CD4-positive, alpha-beta T cell (primary cell): Measurements from ENCODE around the gene ADGRD1. TPM values are rescaled to one million over a fixed set of nuclear protein-coding genes. Genes with fewer than 3 reads are reported as not detected.

ENCODE experiments used
- ATAC-seq: fragments of 200-7000 bp; cut with Tn5 transposase; one replicate; pipeline ENCODE4 v1.10.0; 2022; ENCODE audit warnings: mild to moderate bottlenecking; ENCODE audit not compliant: poor library complexity
- CTCF ChIA-PET: fragments of 350-600 bp; sonication (Branson Sonifier 250); formaldehyde crosslinking; loops from one replicate; lab custom pipeline; 2021; ENCODE audit warnings: antibody characterized with exemption, inconsistent platforms; lab: Charles Lee
- POLR2A ChIA-PET: fragments of 350-600 bp; sonication (Branson Sonifier 250); formaldehyde crosslinking; loops from one replicate; lab custom pipeline; 2021; ENCODE audit warnings: antibody characterized with exemption, inconsistent platforms; lab: Charles Lee
- DNase-seq, 14 experiments: peaks; one replicate each; pipeline ENCODE4 v3.0.0-alpha.2; 2013 to 2020; ENCODE audit warnings: mixed read lengths in 2 of 14
- H3K27ac ChIP-seq, 2 donors: one replicate each; pipeline versions ENCODE4 v1.5.1 to v1.7.0; 2013; ENCODE audit warnings: low read length in 2 of 2, low read depth in 1 of 2, mild to moderate bottlenecking in 1 of 2
- H3K27me3 ChIP-seq, 2 experiments: 1 replicate in 1 of 2; 2 replicates in 1 of 2; pipeline versions ENCODE4 v1.6.1 to v1.7.0; 2013; ENCODE audit warnings: low read length in 2 of 2, control low read depth in 1 of 2, mild to moderate bottlenecking in 1 of 2, moderate library complexity in 1 of 2; ENCODE audit not compliant: insufficient read depth in 2 of 2, control insufficient read depth in 1 of 2
- H3K36me3 ChIP-seq: one replicate; pipeline ENCODE4 v1.6.1; 2013; ENCODE audit warnings: low read length, control low read depth; ENCODE audit not compliant: insufficient read depth
- H3K4me1 ChIP-seq: one replicate; pipeline ENCODE4 v1.6.1; 2013; ENCODE audit warnings: low read length, control low read depth; ENCODE audit not compliant: insufficient read depth
- H3K4me3 ChIP-seq: one replicate; pipeline ENCODE4 v1.5.1; 2013; ENCODE audit warnings: mild to moderate bottlenecking, low read length, moderate library complexity
- H3K9me3 ChIP-seq, 2 experiments: 1 replicate in 1 of 2; 2 replicates in 1 of 2; pipeline versions ENCODE4 v1.6.1 to v1.7.0; 2013; ENCODE audit warnings: low read length in 2 of 2, mild to moderate bottlenecking in 2 of 2, control low read depth in 1 of 2, moderate library complexity in 1 of 2; ENCODE audit not compliant: control insufficient read depth in 1 of 2, insufficient read depth in 1 of 2
- H3K27ac Mint-ChIP-seq: one replicate; pipeline ENCODE4 v1.8.0; 2020; ENCODE audit warnings: mixed read lengths
- H3K27me3 Mint-ChIP-seq: one replicate; pipeline ENCODE4 v1.8.0; 2021; ENCODE audit warnings: mixed read lengths
- H3K36me3 Mint-ChIP-seq: one replicate; pipeline ENCODE4 v1.8.0; 2021; ENCODE audit warnings: low read depth, mixed read lengths
- H3K4me1 Mint-ChIP-seq: one replicate; pipeline ENCODE4 v1.8.0; 2021; ENCODE audit warnings: low read depth, mixed read lengths
- H3K4me3 Mint-ChIP-seq: one replicate; pipeline ENCODE4 v1.8.0; 2020; ENCODE audit warnings: mild to moderate bottlenecking, mixed read lengths
- H3K9me3 Mint-ChIP-seq: one replicate; pipeline ENCODE4 v1.8.0; 2020; ENCODE audit warnings: mixed read lengths
- CTCF ChIP-seq: fragments of 200-600 bp; IDR thresholded peaks from one replicate; pipeline ENCODE4 v1.8.0; 2022; ENCODE audit warnings: antibody characterized with exemption, mild to moderate bottlenecking
- intact Hi-C, 2 experiments: fragments of 100-400 bp; cut with DNase I in 1 of 2; cut with micrococcal nuclease in 1 of 2; formaldehyde crosslinking; loops; one replicate each; pipeline versions ENCODE4 v1.15.1 to v1.9.0; 2023 to 2025; cut with DNase I, micrococcal nuclease
- total RNA-seq, 174 experiments: library from RNA in 2 of 174; stranded (reverse) in 2 of 174; gene quantifications; one replicate each; pipeline ENCODE4 v1.2.3 and lab custom pipeline; 2021 to 2026

Gene ADGRD1
- total RNA-seq, 2 experiments from 2014 or later: 0.22 TPM; not detected in 1

- H3K9me3 ChIP-seq: peaks cover 0 to 11% of the 10 kb centered on the region in 2 experiments
- H3K4me1 ChIP-seq: peaks cover 22% of the 10 kb centered on the region
- POLR2A ChIA-PET: no interaction called here
- CTCF ChIA-PET: interaction anchor here (0.6 to 3.9 kb wide), 10 partner anchors 8 to 823 kb away, joined by 3 to 35 read pairs (median 4); no protein-coding TSS in a partner anchor
- Mint-ChIP-seq H3K9me3 (peaks cover under 1% of the 10 kb centered on the region), H3K36me3 (no peaks in the 10 kb centered on the region), H3K4me3 (peak overlapping the region; percentile 56), H3K27ac (peak overlapping the region; percentile 71), H3K4me1 (peaks cover 16% of the 10 kb centered on the region), H3K27me3 (no peaks in the 10 kb centered on the region)
- no peak overlapping the region for H3K4me3 ChIP-seq
- DNase-seq: peak; percentile 72 to 86 (median 78)
- peak; percentile 85 for TF ChIP-seq CTCF
- intact Hi-C loops: loop anchor here (1.0 to 10.0 kb wide), 5 partner anchors 28 to 898 kb away; no protein-coding TSS in a partner anchor
- H3K27ac ChIP-seq: no peak overlapping the region
- H3K36me3 ChIP-seq: no peaks in the 10 kb centered on the region
- peaks cover 0 to 4% of the 10 kb centered on the region in 2 experiments for H3K27me3 ChIP-seq
- ATAC-seq: peak; percentile 49
These were observed 151.0 kb downstream of the ADGRD1 start for GRCh38 chr12:131104463-131105350.

- intact Hi-C loops: loop anchor here (2.0 to 10.0 kb wide), 4 partner anchors 27 to 897 kb away; no protein-coding TSS in a partner anchor
- Histone ChIP-seq H3K27me3 (peaks cover 0 to 3% of the 10 kb centered on the region in 2 experiments), H3K36me3 (no peaks in the 10 kb centered on the region), H3K27ac (no peak overlapping the region), H3K4me1 (peaks cover 22% of the 10 kb centered on the region), H3K9me3 (peaks cover 0 to 11% of the 10 kb centered on the region in 2 experiments), H3K4me3 (peak overlapping the region; percentile 34)
- ATAC-seq (no peak), DNase-seq (peak in 1 of 14 experiments; percentile 20)
- H3K9me3 Mint-ChIP-seq: peaks cover 2% of the 10 kb centered on the region
- ChIA-PET POLR2A (interaction anchor here (1.2 kb wide), 1 partner anchor 27 kb away, joined by 6 read pairs; no protein-coding TSS in a partner anchor), CTCF (interaction anchor here (1.0 to 3.9 kb wide), 8 partner anchors 8 to 731 kb away, joined by 3 to 35 read pairs (median 4); no protein-coding TSS in a partner anchor)
- no peak overlapping the region for H3K4me3 Mint-ChIP-seq
- H3K4me1 Mint-ChIP-seq: peaks cover 16% of the 10 kb centered on the region
- H3K27ac Mint-ChIP-seq: peak overlapping the region; percentile 72
- no peaks in the 10 kb centered on the region for H3K27me3 Mint-ChIP-seq
- TF ChIP-seq CTCF: no peak
- no peaks in the 10 kb centered on the region for H3K36me3 Mint-ChIP-seq
These were observed 151.6 kb downstream of the ADGRD1 start for GRCh38 chr12:131105351-131105735.

DNA sequence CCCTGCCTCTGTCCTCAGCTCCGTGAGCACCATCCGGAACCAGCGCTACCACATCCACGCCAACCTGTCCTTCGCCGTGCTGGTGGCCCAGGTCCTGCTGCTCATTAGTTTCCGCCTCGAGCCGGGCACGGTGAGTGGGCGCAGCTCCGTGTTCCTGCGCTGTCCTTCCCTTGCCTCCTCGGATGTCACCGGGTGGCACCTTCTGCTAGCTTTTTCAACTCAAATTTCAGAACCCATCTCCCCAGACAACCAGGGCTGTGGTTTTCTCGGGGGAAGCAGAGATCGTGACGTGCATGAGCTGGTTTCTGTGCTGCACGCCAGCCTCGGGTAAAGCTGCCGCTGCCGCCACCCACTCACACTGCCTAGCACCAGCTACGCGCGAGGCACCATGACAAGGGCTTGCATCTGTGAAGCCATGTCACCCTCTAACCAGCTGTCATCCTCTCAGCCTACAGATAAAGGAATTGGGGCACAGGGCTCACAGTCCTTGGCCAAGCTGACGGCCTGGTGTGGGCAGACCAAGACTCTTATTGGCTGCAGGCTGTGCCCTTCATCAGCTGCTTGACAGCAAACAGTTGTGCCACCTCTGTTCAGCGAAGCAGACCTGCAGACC lies 152.1 kb downstream of the ADGRD1 start:
- peak; percentile 12 to 73 (median 32) for DNase-seq
- no peaks in the 10 kb centered on the region for H3K27me3 Mint-ChIP-seq
- ChIA-PET POLR2A (interaction anchor here (1.2 kb wide), 1 partner anchor 26 kb away, joined by 6 read pairs; no protein-coding TSS in a partner anchor), CTCF (interaction anchor here (1.5 to 3.9 kb wide), 3 partner anchors 10 to 55 kb away, joined by 4 to 35 read pairs (median 13); no protein-coding TSS in a partner anchor)
- Histone ChIP-seq H3K4me1 (peaks cover 22% of the 10 kb centered on the region), H3K27me3 (peaks cover 0 to 2% of the 10 kb centered on the region in 2 experiments), H3K27ac (no peak overlapping the region), H3K36me3 (no peaks in the 10 kb centered on the region), H3K4me3 (peak overlapping the region; percentile 34), H3K9me3 (peaks cover 0 to 11% of the 10 kb centered on the region in 2 experiments)
- H3K36me3 Mint-ChIP-seq: no peaks in the 10 kb centered on the region
- H3K4me1 Mint-ChIP-seq: peaks cover 16% of the 10 kb centered on the region
- H3K9me3 Mint-ChIP-seq: peaks cover 2% of the 10 kb centered on the region
- peak overlapping the region; percentile 72 for H3K27ac Mint-ChIP-seq
- intact Hi-C loops: loop anchor here (2.0 to 10.0 kb wide), 4 partner anchors 27 to 896 kb away; no protein-coding TSS in a partner anchor
- peak; percentile 91 for ATAC-seq
- H3K4me3 Mint-ChIP-seq: peak overlapping the region; percentile 63
- no peak for TF ChIP-seq CTCF
